BJ (cell line): Measurements from ENCODE around the gene PDS5B. TPM values are rescaled to one million over a fixed set of nuclear protein-coding genes. Genes with fewer than 3 reads are reported as not detected.
"Not testable (repeated sequence)": the region's sequence is repeated elsewhere in the genome, so short reads cannot be mapped to it uniquely, and the experiment has no call there.

Experiments
- CTCF ChIA-PET: fragments of 350-600 bp; formaldehyde crosslinking; extraction: SDS; loops from one replicate; lab custom pipeline; 2021; ENCODE audit warnings: antibody characterized with exemption, inconsistent platforms; lab: Yijun Ruan, JAX
- POLR2A ChIA-PET: fragments of 300-600 bp; sonication (Branson Sonifier 250); formaldehyde crosslinking; extraction: SDS; loops from one replicate; lab custom pipeline; 2021; ENCODE audit warnings: antibody characterized with exemption; lab: Charles Lee
- DNase-seq: peaks from one replicate; pipeline ENCODE4 v3.0.0-alpha.2; 2011; ENCODE audit warnings: low read depth
- H3K27me3 ChIP-seq: 2 replicates; pipeline ENCODE4 v1.6.0; 2011; ENCODE audit warnings: low read length; ENCODE audit not compliant: control insufficient read depth, insufficient read depth
- H3K36me3 ChIP-seq: 2 replicates; pipeline ENCODE4 v1.5.1; 2011; ENCODE audit warnings: low read length; ENCODE audit not compliant: control insufficient read depth, insufficient read depth
- H3K4me3 ChIP-seq: 2 replicates; pipeline ENCODE4 v1.5.1; 2011; ENCODE audit warnings: low read depth, mild to moderate bottlenecking, control low read depth, low read length
- CTCF ChIP-seq: IDR thresholded peaks from 2 replicates; pipeline ENCODE4 v1.5.1; 2011; ENCODE audit warnings: low read depth, mild to moderate bottlenecking, control low read depth, inconsistent platforms, low read length, moderate library complexity; ENCODE audit not compliant: insufficient read depth
- polyA plus RNA-seq: library from polyadenylated mRNA; depleted of rRNA; stranded (reverse); fragments of >200 nt; gene quantifications from 2 replicates; pipeline ENCODE4 v1.2.3, GENCODE V29; 2011

Gene PDS5B
- polyA plus RNA-seq, 1 experiment: 3.9 TPM

GRCh38 chr13:32555613-32556012 lies 30.6 kb upstream of the PDS5B start:
- no peak for DNase-seq
- H3K36me3 ChIP-seq: no peaks in the 10 kb centered on the region
- peaks cover 2% of the 10 kb centered on the region; the same call in 1 of the 2 replicates for H3K27me3 ChIP-seq
- ChIA-PET POLR2A (no interaction called here), CTCF (interaction anchor here (2.2 kb wide), 1 partner anchor 26 kb away, joined by 7 read pairs; no protein-coding TSS in a partner anchor)
- H3K4me3 ChIP-seq: no peak overlapping the region
- no peak for TF ChIP-seq CTCF

- H3K36me3 ChIP-seq, H3K27me3 ChIP-seq, DNase-seq, POLR2A ChIA-PET, H3K4me3 ChIP-seq: not testable (repeated sequence)
- CTCF ChIA-PET: interaction anchor here (0.7 kb wide), 1 partner anchor 112 kb away, joined by 3 read pairs; no protein-coding TSS in a partner anchor
These were observed 25.4 kb upstream of the PDS5B start for GRCh38 chr13:32560842-32561241.

- H3K4me3 ChIP-seq, DNase-seq, CTCF ChIA-PET, H3K36me3 ChIP-seq, POLR2A ChIA-PET, H3K27me3 ChIP-seq: not testable (repeated sequence)
These were observed 10.6 kb upstream of the PDS5B start for GRCh38 chr13:32575687-32576086.

- ChIA-PET CTCF (no interaction called here), POLR2A (no interaction called here)
These were observed 9.2 kb upstream of the PDS5B start for GRCh38 chr13:32577032-32577431.

GRCh38 chr13:32581177-32581786 lies 5.0 kb upstream of the PDS5B start:
- CTCF ChIA-PET: interaction anchor here (0.7 to 4.7 kb wide), 26 partner anchors 9 to 1191 kb away, joined by 3 to 50 read pairs (median 5); partner anchors contain the start of genes BRCA2 and ZAR1L
- TF ChIP-seq CTCF: peak; percentile 49
- H3K36me3 ChIP-seq: no peaks in the 10 kb centered on the region
- no peak for DNase-seq
- no peak overlapping the region for H3K4me3 ChIP-seq
- no peaks in the 10 kb centered on the region; the same call in 1 of the 2 replicates for H3K27me3 ChIP-seq
- POLR2A ChIA-PET: interaction anchor here (0.6 kb wide), 1 partner anchor 51 kb away, joined by 3 read pairs; no protein-coding TSS in a partner anchor

More at GRCh38 chr13:32577032-32577431, 9.2 kb upstream of the PDS5B start:
- H3K4me3 ChIP-seq: no peak overlapping the region
- H3K36me3 ChIP-seq: no peaks in the 10 kb centered on the region
- no peak for DNase-seq
- H3K27me3 ChIP-seq: no peaks in the 10 kb centered on the region
- TF ChIP-seq CTCF: no peak

GRCh38 chr13:32582281-32582680 lies 4.0 kb upstream of the PDS5B start:
- TF ChIP-seq CTCF: no peak
- CTCF ChIA-PET: interaction anchor here (0.7 to 4.7 kb wide), 15 partner anchors 8 to 961 kb away, joined by 3 to 50 read pairs (median 5); partner anchors contain the start of genes BRCA2 and ZAR1L
- Histone ChIP-seq H3K27me3 (no peaks in the 10 kb centered on the region; the same call in 1 of the 2 replicates), H3K4me3 (no peak overlapping the region), H3K36me3 (no peaks in the 10 kb centered on the region)
- POLR2A ChIA-PET: no interaction called here
- DNase-seq: no peak
